ENCODE measurements around the gene KCNS1. TPM values are rescaled to one million over a fixed set of nuclear protein-coding genes. Genes with fewer than 3 reads are reported as not detected.

The KCNS1 gene
- total and polyA plus RNA-seq, 5 donors from 2014 or later = 0.09 to 0.20 (median 0.17) TPM; not detected in 1

DNA sequence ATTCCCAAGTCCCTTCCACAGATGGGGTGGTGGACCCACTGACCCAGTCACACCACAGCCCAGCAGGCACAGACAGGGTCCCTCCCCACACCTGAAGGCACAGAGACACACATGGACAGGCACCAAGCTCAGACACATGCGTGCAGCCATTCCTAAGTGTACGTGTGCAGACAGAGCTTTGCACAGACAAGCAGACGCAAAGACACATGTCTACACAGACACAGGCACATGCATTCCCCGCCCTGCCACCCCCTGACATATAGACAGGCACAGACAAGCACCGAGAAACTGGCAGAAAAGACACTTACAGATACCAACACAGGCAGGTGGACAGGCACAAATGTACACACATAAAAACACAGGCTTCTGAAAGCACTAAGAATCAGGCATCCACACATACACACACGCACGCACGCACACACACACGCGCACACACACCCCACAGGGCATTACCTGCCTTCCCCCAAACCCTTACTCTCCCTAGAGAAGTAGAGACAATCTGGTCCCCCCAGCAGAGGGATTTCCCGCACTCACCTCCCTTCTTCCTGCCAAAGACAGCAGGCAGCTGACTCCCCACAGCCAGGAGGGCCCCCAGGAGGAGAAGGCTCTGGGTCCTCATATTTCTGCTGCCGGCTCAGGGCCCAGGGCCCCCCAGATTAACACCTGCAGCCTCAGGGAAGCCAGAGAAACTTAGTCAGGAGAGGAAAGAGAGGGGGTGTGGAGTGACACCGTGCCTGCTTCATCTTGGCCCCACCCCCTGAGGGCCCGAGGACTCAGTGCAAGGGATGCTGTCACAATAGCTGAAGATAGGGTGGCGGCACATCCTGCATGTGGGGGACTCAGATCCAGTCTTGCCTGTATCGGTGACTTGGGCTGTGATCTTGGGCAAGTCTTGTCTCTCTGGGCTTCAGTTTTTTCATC is 13.8 kb upstream of the KCNS1 start, which contains the start of gene WFDC5:
TSS of gene WFDC5 (minus strand) at position 710 of the 921 bp plus-strand sequence. CDS start at position 619, 91 bp downstream.
- no peak within 1 kb of the TSS for H3K4me3 ChIP-seq (ENCODE audit: low read depth, low read length)
- H3K36me3 ChIP-seq (ENCODE audit: control insufficient read depth, insufficient read depth, low read length) = no peaks in the 10 kb centered on the region
- no peaks in the 10 kb centered on the region for H3K36me3 Mint-ChIP-seq
- no peak within 1 kb of the TSS for H3K27ac ChIP-seq (ENCODE audit: insufficient read depth, low read length, poor library complexity, severe bottlenecking)
- DNase-seq = peak in 1 of 3 donors; percentile 24
- no peaks in the 10 kb centered on the region for H3K9me3 ChIP-seq (ENCODE audit: control insufficient read depth in 2 of 2, low read length in 2 of 2)
- peaks cover 0 to 9% (median 2%) of the 10 kb centered on the region in 4 donors for H3K4me1 Mint-ChIP-seq
- H3K4me3 Mint-ChIP-seq = peak within 1 kb of the TSS in 1 of 4 donors; percentile 80
- peaks cover 15% of the 10 kb centered on the region for H3K27me3 Mint-ChIP-seq
- ATAC-seq (ENCODE audit: low read depth in 2 of 2) = peak; percentile 54 to 57
- H3K27me3 ChIP-seq (ENCODE audit: control insufficient read depth, insufficient read depth, low read length) = peaks cover 5% of the 10 kb centered on the region
- H3K27ac Mint-ChIP-seq = peak within 1 kb of the TSS in 1 of 3 donors; percentile 38
- peaks cover 0 to 2% (median 0%) of the 10 kb centered on the region in 7 donors for H3K9me3 Mint-ChIP-seq
- H3K4me1 ChIP-seq (ENCODE audit: control insufficient read depth, insufficient read depth, low read length, poor library complexity, severe bottlenecking) = no peaks in the 10 kb centered on the region

DNA sequence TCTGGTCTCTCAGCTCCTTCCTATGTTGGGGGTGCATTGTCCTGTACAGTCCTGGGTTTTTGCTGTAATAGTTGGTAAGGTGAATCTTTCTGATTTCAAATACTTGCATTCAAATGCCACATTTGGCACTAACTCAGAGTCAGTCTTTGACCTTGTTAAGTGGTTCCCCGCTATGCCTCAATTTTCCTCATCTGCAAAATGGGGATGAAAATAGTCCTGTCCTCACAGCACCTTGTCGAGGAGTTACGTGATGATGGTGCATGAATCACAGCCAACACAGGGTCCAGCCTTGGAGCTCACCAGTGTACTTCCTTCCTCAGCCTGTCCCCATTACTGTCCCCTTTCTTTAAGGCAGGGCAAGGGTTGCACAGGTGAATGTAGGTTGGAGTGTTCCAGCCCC is 12.9 kb upstream of the KCNS1 start:
- no peak overlapping the region for H3K27ac Mint-ChIP-seq
- Histone ChIP-seq H3K36me3 (ENCODE audit: control insufficient read depth, insufficient read depth, low read length) (no peaks in the 10 kb centered on the region), H3K4me1 (ENCODE audit: control insufficient read depth, insufficient read depth, low read length, poor library complexity, severe bottlenecking) (no peaks in the 10 kb centered on the region), H3K27ac (ENCODE audit: insufficient read depth, low read length, poor library complexity, severe bottlenecking) (no peak overlapping the region), H3K4me3 (ENCODE audit: low read depth, low read length) (no peak overlapping the region), H3K9me3 (ENCODE audit: control insufficient read depth in 2 of 2, low read length in 2 of 2) (no peaks in the 10 kb centered on the region), H3K27me3 (ENCODE audit: control insufficient read depth, insufficient read depth, low read length) (peaks cover 5% of the 10 kb centered on the region)
- DNase-seq (no peak), ATAC-seq (ENCODE audit: low read depth in 2 of 2) (no peak)
- peaks cover 0 to 2% (median 0%) of the 10 kb centered on the region in 7 donors for H3K9me3 Mint-ChIP-seq
- peaks cover 15% of the 10 kb centered on the region for H3K27me3 Mint-ChIP-seq
- H3K36me3 Mint-ChIP-seq = no peaks in the 10 kb centered on the region
- peaks cover 0 to 9% (median 2%) of the 10 kb centered on the region in 4 donors for H3K4me1 Mint-ChIP-seq
- no peak overlapping the region for H3K4me3 Mint-ChIP-seq

DNA sequence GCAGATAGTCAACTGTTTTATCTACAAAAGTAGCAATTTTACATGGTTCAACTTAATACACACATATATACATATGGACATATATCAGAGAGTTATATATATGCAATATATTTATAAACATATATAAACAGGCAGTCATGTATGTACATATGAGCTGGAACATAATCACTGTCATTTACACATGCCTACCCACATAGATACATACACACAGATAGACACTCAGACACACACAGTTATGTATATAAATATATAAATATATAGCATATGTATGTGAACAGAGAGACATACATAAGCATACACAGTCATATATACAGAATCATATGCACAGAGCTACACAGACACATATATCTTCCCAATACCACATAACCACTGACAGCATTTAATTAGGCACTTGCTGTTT is 11.8 kb upstream of the KCNS1 start:
- Mint-ChIP-seq H3K4me1 (peaks cover 0 to 9% (median 2%) of the 10 kb centered on the region in 4 donors), H3K27ac (no peak overlapping the region), H3K27me3 (peaks cover 15% of the 10 kb centered on the region), H3K4me3 (no peak overlapping the region), H3K9me3 (peaks cover 0 to 2% (median 0%) of the 10 kb centered on the region in 7 donors), H3K36me3 (no peaks in the 10 kb centered on the region)
- Histone ChIP-seq H3K4me3 (ENCODE audit: low read depth, low read length) (no peak overlapping the region), H3K27ac (ENCODE audit: insufficient read depth, low read length, poor library complexity, severe bottlenecking) (no peak overlapping the region), H3K4me1 (ENCODE audit: control insufficient read depth, insufficient read depth, low read length, poor library complexity, severe bottlenecking) (no peaks in the 10 kb centered on the region), H3K9me3 (ENCODE audit: control insufficient read depth in 2 of 2, low read length in 2 of 2) (no peaks in the 10 kb centered on the region), H3K27me3 (ENCODE audit: control insufficient read depth, insufficient read depth, low read length) (peaks cover 4% of the 10 kb centered on the region), H3K36me3 (ENCODE audit: control insufficient read depth, insufficient read depth, low read length) (no peaks in the 10 kb centered on the region)
- DNase-seq (no peak), ATAC-seq (ENCODE audit: low read depth in 2 of 2) (no peak)

DNA sequence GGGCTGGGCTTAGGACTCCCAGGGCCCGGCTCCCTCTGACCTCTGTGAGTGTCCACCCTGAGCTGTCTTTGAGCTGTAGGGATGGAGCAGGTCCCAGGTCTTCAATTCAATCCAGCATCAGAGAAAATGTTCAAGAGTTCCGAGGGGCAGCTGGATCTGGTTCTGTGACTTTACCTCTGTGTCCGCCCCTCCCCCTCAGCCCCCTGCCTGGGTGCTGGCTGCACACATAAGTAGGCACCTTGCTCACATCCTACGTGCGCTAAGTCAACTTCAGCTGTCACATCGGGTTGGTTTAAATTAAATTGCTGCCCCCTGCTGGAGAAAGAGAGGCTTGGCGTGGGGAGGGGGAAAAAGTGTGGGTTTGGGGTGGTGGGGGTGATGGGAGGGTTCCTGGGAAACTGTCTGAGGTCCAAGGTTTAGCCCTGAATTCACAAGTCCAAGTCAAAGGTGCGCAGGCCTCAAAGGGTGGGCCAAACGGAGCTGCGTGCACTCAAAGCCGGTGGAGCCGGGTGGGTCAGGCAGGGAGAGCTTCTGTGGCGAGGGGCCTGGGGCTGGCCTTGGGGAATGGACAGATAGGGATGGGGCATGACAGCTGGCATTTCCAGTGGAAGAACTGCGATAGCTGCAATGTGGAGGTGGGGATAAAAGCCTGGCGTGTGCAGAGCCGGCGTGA is 11.0 kb upstream of the KCNS1 start:
- Histone ChIP-seq H3K27ac (ENCODE audit: insufficient read depth, low read length, poor library complexity, severe bottlenecking) (no peak overlapping the region), H3K4me3 (ENCODE audit: low read depth, low read length) (no peak overlapping the region), H3K9me3 (ENCODE audit: control insufficient read depth in 2 of 2, low read length in 2 of 2) (no peaks in the 10 kb centered on the region), H3K27me3 (ENCODE audit: control insufficient read depth, insufficient read depth, low read length) (peaks cover 4% of the 10 kb centered on the region), H3K4me1 (ENCODE audit: control insufficient read depth, insufficient read depth, low read length, poor library complexity, severe bottlenecking) (no peaks in the 10 kb centered on the region), H3K36me3 (ENCODE audit: control insufficient read depth, insufficient read depth, low read length) (no peaks in the 10 kb centered on the region)
- Mint-ChIP-seq H3K27me3 (peaks cover 10% of the 10 kb centered on the region), H3K4me3 (no peak overlapping the region), H3K36me3 (no peaks in the 10 kb centered on the region), H3K4me1 (peaks cover 0 to 9% (median 2%) of the 10 kb centered on the region in 4 donors), H3K27ac (no peak overlapping the region), H3K9me3 (no peaks in the 10 kb centered on the region)
- DNase-seq (peak in 1 of 3 donors; percentile 27), ATAC-seq (ENCODE audit: low read depth in 2 of 2) (no peak)

DNA sequence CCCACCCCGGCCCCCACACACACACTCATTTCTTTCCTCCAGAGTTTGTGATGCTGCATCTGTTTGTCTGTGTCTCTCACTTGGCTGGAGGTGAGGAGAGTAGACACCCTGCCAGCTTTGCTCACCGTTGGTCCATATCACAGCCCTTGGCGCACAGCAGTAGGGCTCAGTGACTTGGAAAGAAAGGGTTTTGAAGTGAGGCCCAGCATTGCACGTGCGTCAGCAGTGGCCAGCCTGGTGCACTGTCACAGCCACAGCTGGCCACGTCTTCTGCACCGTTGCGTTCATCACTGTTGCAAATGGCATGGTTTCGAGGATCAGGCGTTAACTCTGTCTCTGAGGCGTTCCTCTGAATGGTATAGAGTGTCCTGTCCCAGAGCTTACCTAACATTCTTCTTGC is 10.4 kb upstream of the KCNS1 start:
- Mint-ChIP-seq H3K27me3 (peaks cover 8% of the 10 kb centered on the region), H3K27ac (no peak overlapping the region), H3K9me3 (no peaks in the 10 kb centered on the region), H3K4me1 (peaks cover 0 to 9% (median under 1%) of the 10 kb centered on the region in 4 donors), H3K36me3 (no peaks in the 10 kb centered on the region), H3K4me3 (no peak overlapping the region)
- DNase-seq (no peak), ATAC-seq (ENCODE audit: low read depth in 2 of 2) (no peak)
- H3K27ac ChIP-seq (ENCODE audit: insufficient read depth, low read length, poor library complexity, severe bottlenecking) = no peak overlapping the region
- H3K4me1 ChIP-seq (ENCODE audit: control insufficient read depth, insufficient read depth, low read length, poor library complexity, severe bottlenecking) = no peaks in the 10 kb centered on the region
- no peaks in the 10 kb centered on the region for H3K9me3 ChIP-seq (ENCODE audit: control insufficient read depth in 2 of 2, low read length in 2 of 2)
- H3K27me3 ChIP-seq (ENCODE audit: control insufficient read depth, insufficient read depth, low read length) = peaks cover 1% of the 10 kb centered on the region
- no peaks in the 10 kb centered on the region for H3K36me3 ChIP-seq (ENCODE audit: control insufficient read depth, insufficient read depth, low read length)
- H3K4me3 ChIP-seq (ENCODE audit: low read depth, low read length) = no peak overlapping the region

DNA sequence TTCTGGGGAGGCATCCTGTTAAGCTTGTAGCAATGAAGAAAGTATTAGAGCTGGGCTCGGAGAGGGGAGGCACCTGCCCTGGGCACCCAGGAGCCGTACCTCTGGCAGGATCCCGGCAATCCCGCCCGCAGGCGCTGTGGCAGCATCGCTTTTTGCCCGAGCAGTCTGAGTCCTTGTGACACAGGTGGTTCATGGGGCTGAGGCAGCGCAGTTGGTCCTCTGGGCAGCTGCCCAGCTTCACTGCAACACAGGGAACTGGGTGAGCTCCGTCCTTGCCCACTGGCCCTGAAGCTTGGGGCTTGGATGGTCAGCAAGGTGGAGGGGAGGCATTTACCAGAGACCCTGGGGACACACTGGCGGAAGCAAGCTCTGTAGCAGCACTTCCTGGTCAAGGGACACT is 9.4 kb upstream of the KCNS1 start:
- Histone ChIP-seq H3K4me1 (ENCODE audit: control insufficient read depth, insufficient read depth, low read length, poor library complexity, severe bottlenecking) (no peaks in the 10 kb centered on the region), H3K27me3 (ENCODE audit: control insufficient read depth, insufficient read depth, low read length) (peaks cover 1% of the 10 kb centered on the region), H3K4me3 (ENCODE audit: low read depth, low read length) (no peak overlapping the region), H3K27ac (ENCODE audit: insufficient read depth, low read length, poor library complexity, severe bottlenecking) (no peak overlapping the region), H3K9me3 (ENCODE audit: control insufficient read depth in 2 of 2, low read length in 2 of 2) (no peaks in the 10 kb centered on the region), H3K36me3 (ENCODE audit: control insufficient read depth, insufficient read depth, low read length) (no peaks in the 10 kb centered on the region)
- no peak for DNase-seq
- ATAC-seq (ENCODE audit: low read depth in 2 of 2) = no peak
- Mint-ChIP-seq H3K4me3 (no peak overlapping the region), H3K27me3 (peaks cover 8% of the 10 kb centered on the region), H3K27ac (no peak overlapping the region), H3K36me3 (no peaks in the 10 kb centered on the region), H3K9me3 (no peaks in the 10 kb centered on the region), H3K4me1 (peaks cover 0 to 9% (median 0%) of the 10 kb centered on the region in 4 donors)

DNA sequence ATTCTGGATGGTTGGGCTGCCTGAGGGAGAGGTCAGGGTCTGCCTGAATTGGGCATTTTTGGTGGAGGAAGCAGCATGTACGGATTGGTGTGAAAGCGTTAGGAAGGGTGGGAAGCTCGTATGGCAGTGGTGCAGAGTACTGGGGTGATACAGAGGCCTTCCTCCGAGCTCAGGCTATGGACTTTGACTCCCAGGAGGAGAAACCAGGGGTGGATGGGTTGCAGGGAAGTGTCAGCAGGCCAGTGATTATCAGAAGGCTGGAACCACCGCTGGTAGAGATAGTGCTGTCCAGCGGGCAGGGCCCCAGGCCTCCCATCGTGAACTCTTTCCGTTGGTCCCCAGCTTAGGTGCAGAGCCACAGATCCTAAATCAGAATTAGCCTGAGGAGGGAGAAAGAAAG is 8.7 kb upstream of the KCNS1 start:
- Mint-ChIP-seq H3K27ac (peak overlapping the region in 1 of 3 donors; percentile 86), H3K27me3 (peaks cover 15% of the 10 kb centered on the region), H3K36me3 (no peaks in the 10 kb centered on the region), H3K4me3 (no peak overlapping the region), H3K4me1 (peaks cover 0 to 2% (median 0%) of the 10 kb centered on the region in 4 donors), H3K9me3 (no peaks in the 10 kb centered on the region)
- Histone ChIP-seq H3K4me3 (ENCODE audit: low read depth, low read length) (no peak overlapping the region), H3K4me1 (ENCODE audit: control insufficient read depth, insufficient read depth, low read length, poor library complexity, severe bottlenecking) (no peaks in the 10 kb centered on the region), H3K9me3 (ENCODE audit: control insufficient read depth in 2 of 2, low read length in 2 of 2) (no peaks in the 10 kb centered on the region), H3K36me3 (ENCODE audit: control insufficient read depth, insufficient read depth, low read length) (no peaks in the 10 kb centered on the region), H3K27me3 (ENCODE audit: control insufficient read depth, insufficient read depth, low read length) (peaks cover 1% of the 10 kb centered on the region), H3K27ac (ENCODE audit: insufficient read depth, low read length, poor library complexity, severe bottlenecking) (no peak overlapping the region)
- DNase-seq (no peak), ATAC-seq (ENCODE audit: low read depth in 2 of 2) (no peak)

Measured in CD4-positive, CD25-positive, alpha-beta regulatory T cell (primary cell).